Dedifferentiated amniotic fluid mesenchymal stem cell (primary cell): ENCODE measurements around the gene LARP4.
"Not testable (repeated sequence)": the region's sequence is repeated elsewhere in the genome, so short reads cannot be mapped to it uniquely, and the experiment has no call there.

Experiments used
- DNase-seq: peaks from one replicate; pipeline ENCODE4 v3.0.0-alpha.2; 2016; ENCODE audit errors: extremely low spot score

The LARP4 gene

DNA sequence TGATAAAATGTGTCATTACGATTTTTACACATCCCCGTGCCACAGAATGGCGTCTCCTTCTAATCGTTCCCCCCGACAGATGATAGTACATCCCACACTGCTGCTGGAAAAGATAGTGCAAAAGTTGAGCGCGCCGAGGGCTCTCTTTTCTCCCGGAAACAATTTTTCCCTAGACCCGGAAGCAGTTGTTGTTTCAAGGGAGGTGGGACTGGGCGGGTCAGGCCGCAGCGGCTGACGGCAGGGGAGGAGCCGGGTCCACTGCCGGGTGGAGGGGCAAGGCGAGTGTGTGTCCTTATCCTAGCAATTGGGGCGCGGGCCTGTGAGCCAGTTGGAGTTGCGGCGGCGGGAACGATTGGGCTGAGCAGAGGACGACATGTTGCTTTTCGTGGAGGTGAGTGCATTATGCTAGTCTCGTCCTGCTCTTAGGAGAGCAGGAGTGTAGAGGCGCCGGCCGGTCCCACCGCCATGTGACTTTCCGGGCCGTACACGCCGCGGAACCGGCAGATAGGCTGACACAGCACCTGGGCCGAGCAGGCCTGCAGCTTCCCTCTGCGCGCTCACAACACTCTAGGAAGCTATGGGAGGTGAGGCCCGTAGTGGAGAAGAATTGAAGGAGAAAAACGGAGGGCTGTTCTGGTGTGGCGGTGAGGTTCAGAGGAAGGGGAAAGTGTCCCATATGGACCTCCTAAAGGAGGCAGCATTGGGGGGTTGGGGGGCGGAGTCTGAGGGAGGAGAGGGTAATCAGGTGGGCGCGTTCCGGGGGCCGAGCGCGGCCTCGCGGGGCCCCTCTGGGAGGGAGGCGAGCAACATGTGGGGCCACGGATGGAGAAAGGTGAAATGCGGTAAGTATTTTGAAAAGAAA, at the start of gene LARP4:
Gene LARP4 (plus strand): TSS at position 248 of the 862 bp plus-strand sequence. CDS start 126 bp downstream, at position 374.
- DNase-seq, result peak; percentile 94

- DNase-seq, result no peak
These were observed 49.3 kb upstream of the LARP4 start for GRCh38 chr12:50351120-50352043.

DNA sequence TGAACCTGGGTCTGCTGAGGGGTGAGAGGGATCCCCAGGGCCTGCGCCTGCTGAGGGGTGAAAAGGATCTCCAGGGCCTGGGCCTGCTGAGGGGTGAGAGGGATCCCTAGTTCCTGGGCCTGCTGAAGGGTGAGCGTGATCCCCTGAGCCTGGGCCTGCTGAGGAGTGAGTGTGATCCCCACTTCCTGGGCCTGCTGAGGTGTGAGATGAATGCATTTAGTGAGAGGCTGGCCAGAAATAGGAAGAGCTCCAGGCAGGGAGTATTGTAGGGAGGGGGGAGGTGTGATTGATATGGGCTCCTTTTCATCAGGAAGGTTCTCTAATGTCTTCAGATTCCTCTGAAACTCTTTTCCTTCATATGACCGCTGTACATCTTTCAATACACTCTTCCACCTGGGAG, 47.3 kb upstream of the LARP4 start:
- DNase-seq, result no peak

DNA sequence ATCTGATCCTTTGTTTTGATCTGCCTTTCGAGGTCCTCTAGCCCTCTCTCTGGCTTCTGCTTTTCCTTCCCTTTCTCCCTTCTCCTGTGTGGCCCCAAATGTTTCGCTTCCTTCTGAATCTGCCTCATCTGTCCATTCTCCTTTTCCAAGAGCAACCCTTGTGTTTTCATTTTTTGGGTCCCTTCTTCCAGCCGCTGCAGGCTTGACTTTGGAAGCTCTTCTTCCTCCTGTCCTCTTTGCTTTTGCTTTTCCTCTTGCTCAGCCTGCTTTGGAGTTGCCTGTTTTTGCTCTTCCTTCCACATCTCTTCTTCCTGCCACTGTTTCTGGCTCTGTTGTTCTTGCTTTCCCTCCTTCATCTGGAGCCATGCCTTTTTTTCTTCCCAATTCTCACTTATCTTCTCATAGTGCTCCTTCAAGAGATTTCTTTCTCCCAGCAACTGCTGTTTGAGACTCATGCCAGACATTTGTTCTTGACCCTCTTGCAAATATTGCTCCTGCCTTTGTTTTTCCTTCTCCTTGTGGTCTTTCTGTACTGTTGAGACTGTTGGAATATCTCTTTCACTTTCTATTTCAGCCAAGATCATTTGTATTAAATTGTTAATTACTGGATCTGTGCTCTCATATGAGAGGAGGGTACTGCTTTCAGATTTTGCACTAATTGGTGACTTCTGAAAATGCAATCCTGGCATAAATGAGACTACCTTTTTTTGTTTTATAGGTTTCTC, 46.7 kb upstream of the LARP4 start:
- no peak for DNase-seq

GRCh38 chr12:50354908-50355307, 45.8 kb upstream of the LARP4 start:
- DNase-seq, result no peak

DNA sequence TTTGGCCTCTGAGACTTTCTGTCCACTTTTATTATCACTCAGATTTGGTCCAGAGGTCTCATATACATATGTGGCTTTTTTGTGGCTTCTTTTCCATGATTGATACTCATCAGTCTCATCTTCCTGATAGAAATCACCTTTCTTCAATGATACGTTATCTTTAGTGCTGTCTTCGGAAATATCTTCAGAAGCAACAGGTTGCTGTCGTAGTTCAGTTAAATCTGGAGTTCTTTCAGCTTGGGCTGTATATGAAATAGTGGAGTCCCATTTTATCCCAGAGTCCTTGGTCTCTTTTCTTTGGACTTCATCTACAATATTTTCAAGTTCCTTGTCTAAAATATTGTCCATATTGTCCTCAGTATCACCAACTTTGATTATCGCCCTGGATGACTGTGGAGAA, 45.3 kb upstream of the LARP4 start:
- DNase-seq, result no peak

- no peak for DNase-seq
These were observed 38.0 kb upstream of the LARP4 start for GRCh38 chr12:50362671-50363070.

- DNase-seq, result no peak
These were observed 37.5 kb upstream of the LARP4 start for GRCh38 chr12:50363141-50363540.

GRCh38 chr12:50365709-50366406, 34.8 kb upstream of the LARP4 start:
- DNase-seq, result no peak

DNA sequence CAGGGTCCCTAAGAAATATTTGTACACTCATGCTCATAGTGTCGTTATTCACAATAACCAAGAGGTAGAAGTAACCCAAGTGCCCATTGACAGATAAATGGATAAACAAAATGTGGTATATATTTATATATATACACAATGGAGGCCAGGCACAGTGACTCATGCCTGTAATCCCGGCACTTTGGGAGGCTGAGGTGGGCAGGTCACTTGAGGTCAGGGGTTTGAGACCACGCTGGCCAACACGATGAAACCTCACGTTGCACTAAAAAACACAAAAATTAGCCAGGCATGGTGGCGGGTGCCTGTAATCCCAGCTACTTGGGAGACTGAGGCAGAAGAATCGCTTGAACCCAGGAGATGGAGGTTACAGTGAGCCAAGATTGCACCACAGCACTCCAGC, 30.0 kb upstream of the LARP4 start:
- not testable (repeated sequence) for DNase-seq

- DNase-seq, result no peak
These were observed 24.9 kb upstream of the LARP4 start for GRCh38 chr12:50375802-50376201.

- no peak for DNase-seq
These were observed 19.8 kb upstream of the LARP4 start for GRCh38 chr12:50380761-50381325.

GRCh38 chr12:50387487-50387886, 13.2 kb upstream of the LARP4 start:
- no peak for DNase-seq

DNA sequence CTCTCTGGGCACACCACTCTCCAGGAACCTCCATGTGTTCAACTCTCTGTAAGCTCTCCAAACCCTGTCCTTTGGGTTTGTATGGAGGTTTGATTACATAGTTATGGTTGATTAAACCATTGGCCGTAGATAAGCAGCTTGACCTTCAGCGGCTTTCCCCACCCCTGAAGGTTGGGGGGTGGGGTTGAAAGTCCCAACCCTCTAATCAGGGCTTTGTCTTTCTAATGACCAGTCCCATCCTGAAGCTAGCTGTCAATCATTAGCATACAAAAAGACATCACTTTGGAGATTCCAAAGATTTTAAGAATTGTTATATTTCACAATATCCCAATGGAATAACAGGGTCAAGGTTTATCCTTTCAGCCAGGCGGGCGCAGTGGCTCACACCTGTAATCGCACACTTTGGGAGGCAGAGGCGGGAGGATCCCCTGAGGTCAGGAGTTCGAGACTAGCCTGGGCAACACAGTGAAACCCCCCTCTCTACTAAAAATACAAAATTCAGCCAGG, 12.7 kb upstream of the LARP4 start:
- DNase-seq, result no peak

DNA sequence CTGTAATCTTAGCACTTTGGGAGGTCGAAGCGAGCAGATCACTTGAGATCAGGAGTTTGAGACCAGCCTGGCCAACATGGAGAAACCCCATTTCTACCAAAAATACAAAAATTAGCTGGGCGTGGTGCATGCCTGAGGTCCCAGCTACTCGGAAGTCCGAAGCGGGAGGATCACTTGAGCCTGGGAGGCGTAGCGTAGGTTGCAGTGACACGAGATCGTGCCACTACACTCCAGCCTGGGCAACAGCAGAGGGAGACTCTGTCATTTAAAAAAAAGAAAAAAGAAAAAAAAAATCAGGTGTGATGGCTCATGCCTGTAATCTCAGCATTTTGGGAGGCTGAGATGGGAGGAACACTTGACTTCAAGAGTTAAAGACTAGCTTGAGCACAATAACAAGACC, 11.9 kb upstream of the LARP4 start:
- DNase-seq, result not testable (repeated sequence)

- peak; percentile 20 for DNase-seq
These were observed 10.4 kb upstream of the LARP4 start for GRCh38 chr12:50390316-50390741.

GRCh38 chr12:50394469-50395029, 6.1 kb upstream of the LARP4 start:
- no peak for DNase-seq

DNA sequence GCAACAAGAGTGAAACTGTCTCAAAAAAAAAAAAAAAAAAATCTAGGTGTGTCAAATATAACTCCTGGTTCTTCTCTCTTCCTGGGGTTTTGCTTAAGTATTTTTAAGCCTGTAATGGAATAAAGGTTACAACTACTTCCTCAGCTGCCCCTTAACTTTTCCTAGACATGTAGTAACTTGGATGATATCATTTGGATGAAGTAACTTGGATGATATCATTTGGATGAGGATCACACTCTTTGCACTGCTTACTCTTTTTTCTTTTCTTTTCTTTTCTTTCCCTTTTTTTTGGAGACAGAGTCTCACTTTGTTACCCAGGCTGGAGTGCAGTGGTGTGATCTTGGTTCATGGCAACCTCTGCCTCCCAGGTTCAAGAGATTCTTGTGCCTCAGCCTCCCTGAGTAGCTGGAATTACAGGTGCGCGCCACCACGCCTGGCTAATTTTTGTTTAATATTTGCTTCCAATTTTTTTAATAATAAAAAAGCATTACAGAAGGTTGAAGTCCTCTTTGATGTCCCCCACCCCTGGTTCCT, 3.5 kb upstream of the LARP4 start:
- no peak for DNase-seq

DNA sequence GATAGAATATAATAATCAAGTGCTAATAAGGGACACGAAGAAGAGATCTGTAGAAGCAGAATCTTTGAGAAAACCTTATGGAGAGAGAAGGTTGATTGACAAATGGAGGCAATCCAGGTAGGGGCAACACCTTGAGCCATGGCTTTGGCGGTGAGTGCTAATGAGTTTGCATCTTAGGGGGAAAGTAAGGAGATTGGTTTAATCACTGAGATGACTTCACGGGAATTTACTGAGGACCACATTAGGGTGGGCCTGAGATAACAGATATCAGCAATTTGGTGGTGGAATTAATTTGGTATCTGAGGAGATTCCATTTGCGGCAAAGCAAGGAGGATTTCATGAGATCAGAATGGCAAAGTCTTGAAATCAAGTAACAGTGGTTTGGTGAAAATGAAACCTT, 1.8 kb upstream of the LARP4 start:
- DNase-seq, result no peak

- no peak for DNase-seq
These were observed 514 bp upstream of the LARP4 start for GRCh38 chr12:50400104-50400637.
